Measurements from ENCODE around the gene P2RX3. TPM values are rescaled to one million over a fixed set of nuclear protein-coding genes. Genes with fewer than 3 reads are reported as not detected.

Gene P2RX3
- polyA plus RNA-seq, 2 donors = not detected

- Histone ChIP-seq H3K27me3 (ENCODE audit: control insufficient read depth in 1 of 2, insufficient read depth in 2 of 2, low read length in 2 of 2) (no peaks in the 10 kb centered on the region), H3K27ac (ENCODE audit: low read depth in 2 of 2, low read length in 1 of 2) (no peak overlapping the region), H3K4me1 (ENCODE audit: control insufficient read depth in 2 of 2, insufficient read depth in 2 of 2, low read length in 1 of 2) (peaks cover 0 to 4% of the 10 kb centered on the region in 2 donors), H3K4me3 (ENCODE audit: low read depth in 1 of 2, low read length in 2 of 2) (no peak overlapping the region), H3K36me3 (ENCODE audit: control insufficient read depth in 2 of 2, insufficient read depth in 2 of 2, low read length in 1 of 2) (peaks cover under 1 to 34% of the 10 kb centered on the region in 2 donors), H3K9me3 (ENCODE audit: control insufficient read depth in 2 of 2, insufficient read depth in 1 of 2, low read depth in 1 of 2, low read length in 1 of 2) (no peaks in the 10 kb centered on the region)
- 95 to 96% methylated on average over 18 of the region's 18 CpGs for WGBS, 2 donors
Measured at GRCh38 chr11:57409321-57410100, 71.4 kb downstream of the P2RX3 start.

GRCh38 chr11:57410287-57410686 is 72.1 kb downstream of the P2RX3 start:
- Histone ChIP-seq H3K4me1 (ENCODE audit: control insufficient read depth in 2 of 2, insufficient read depth in 2 of 2, low read length in 1 of 2) (peaks cover 0 to 4% of the 10 kb centered on the region in 2 donors), H3K9me3 (ENCODE audit: control insufficient read depth in 2 of 2, insufficient read depth in 1 of 2, low read depth in 1 of 2, low read length in 1 of 2) (no peaks in the 10 kb centered on the region), H3K4me3 (ENCODE audit: low read depth in 1 of 2, low read length in 2 of 2) (no peak overlapping the region), H3K36me3 (ENCODE audit: control insufficient read depth in 2 of 2, insufficient read depth in 2 of 2, low read length in 1 of 2) (peaks cover 8 to 41% of the 10 kb centered on the region in 2 donors), H3K27me3 (ENCODE audit: control insufficient read depth in 1 of 2, insufficient read depth in 2 of 2, low read length in 2 of 2) (no peaks in the 10 kb centered on the region), H3K27ac (ENCODE audit: low read depth in 2 of 2, low read length in 1 of 2) (no peak overlapping the region)

- Histone ChIP-seq H3K4me1 (ENCODE audit: control insufficient read depth in 2 of 2, insufficient read depth in 2 of 2, low read length in 1 of 2) (no peaks in the 10 kb centered on the region), H3K27ac (ENCODE audit: low read depth in 2 of 2, low read length in 1 of 2) (no peak overlapping the region), H3K36me3 (ENCODE audit: control insufficient read depth in 2 of 2, insufficient read depth in 2 of 2, low read length in 1 of 2) (peaks cover 16 to 46% of the 10 kb centered on the region in 2 donors), H3K4me3 (ENCODE audit: low read depth in 1 of 2, low read length in 2 of 2) (no peak overlapping the region), H3K9me3 (ENCODE audit: control insufficient read depth in 2 of 2, insufficient read depth in 1 of 2, low read depth in 1 of 2, low read length in 1 of 2) (no peaks in the 10 kb centered on the region), H3K27me3 (ENCODE audit: control insufficient read depth in 1 of 2, insufficient read depth in 2 of 2, low read length in 2 of 2) (no peaks in the 10 kb centered on the region)
- WGBS, 2 donors = 87 to 88% methylated on average over 4 of the region's 4 CpGs
Measured at GRCh38 chr11:57413681-57414080, 75.5 kb downstream of the P2RX3 start.

GRCh38 chr11:57414612-57415212 is 76.6 kb downstream of the P2RX3 start:
- Histone ChIP-seq H3K27ac (ENCODE audit: low read depth in 2 of 2, low read length in 1 of 2) (no peak overlapping the region), H3K27me3 (ENCODE audit: control insufficient read depth in 1 of 2, insufficient read depth in 2 of 2, low read length in 2 of 2) (no peaks in the 10 kb centered on the region), H3K4me1 (ENCODE audit: control insufficient read depth in 2 of 2, insufficient read depth in 2 of 2, low read length in 1 of 2) (no peaks in the 10 kb centered on the region), H3K36me3 (ENCODE audit: control insufficient read depth in 2 of 2, insufficient read depth in 2 of 2, low read length in 1 of 2) (peaks cover 16 to 37% of the 10 kb centered on the region in 2 donors), H3K9me3 (ENCODE audit: control insufficient read depth in 2 of 2, insufficient read depth in 1 of 2, low read depth in 1 of 2, low read length in 1 of 2) (no peaks in the 10 kb centered on the region), H3K4me3 (ENCODE audit: low read depth in 1 of 2, low read length in 2 of 2) (no peak overlapping the region)
- 94 to 95% methylated on average over 11 of the region's 11 CpGs for WGBS, 2 donors

- Histone ChIP-seq H3K9me3 (ENCODE audit: control insufficient read depth in 2 of 2, insufficient read depth in 1 of 2, low read depth in 1 of 2, low read length in 1 of 2) (no peaks in the 10 kb centered on the region), H3K27ac (ENCODE audit: low read depth in 2 of 2, low read length in 1 of 2) (no peak overlapping the region), H3K4me3 (ENCODE audit: low read depth in 1 of 2, low read length in 2 of 2) (no peak overlapping the region), H3K4me1 (ENCODE audit: control insufficient read depth in 2 of 2, insufficient read depth in 2 of 2, low read length in 1 of 2) (no peaks in the 10 kb centered on the region), H3K27me3 (ENCODE audit: control insufficient read depth in 1 of 2, insufficient read depth in 2 of 2, low read length in 2 of 2) (no peaks in the 10 kb centered on the region), H3K36me3 (ENCODE audit: control insufficient read depth in 2 of 2, insufficient read depth in 2 of 2, low read length in 1 of 2) (peaks cover 18 to 35% of the 10 kb centered on the region in 2 donors)
- WGBS, 2 donors = 88 to 92% methylated on average over 3 of the region's 3 CpGs
Measured at GRCh38 chr11:57416436-57416835, 78.3 kb downstream of the P2RX3 start.

GRCh38 chr11:57417056-57417455 is 78.9 kb downstream of the P2RX3 start:
- H3K27me3 ChIP-seq (ENCODE audit: control insufficient read depth in 1 of 2, insufficient read depth in 2 of 2, low read length in 2 of 2) = no peaks in the 10 kb centered on the region
- WGBS, 2 donors = 58 to 60% methylated on average over 4 of the region's 4 CpGs
- H3K36me3 ChIP-seq (ENCODE audit: control insufficient read depth in 2 of 2, insufficient read depth in 2 of 2, low read length in 1 of 2) = peaks cover 18 to 35% of the 10 kb centered on the region in 2 donors
- H3K27ac ChIP-seq (ENCODE audit: low read depth in 2 of 2, low read length in 1 of 2) = no peak overlapping the region
- H3K4me3 ChIP-seq (ENCODE audit: low read depth in 1 of 2, low read length in 2 of 2) = no peak overlapping the region
- H3K4me1 ChIP-seq (ENCODE audit: control insufficient read depth in 2 of 2, insufficient read depth in 2 of 2, low read length in 1 of 2) = no peaks in the 10 kb centered on the region
- no peaks in the 10 kb centered on the region for H3K9me3 ChIP-seq (ENCODE audit: control insufficient read depth in 2 of 2, insufficient read depth in 1 of 2, low read depth in 1 of 2, low read length in 1 of 2)

GRCh38 chr11:57418131-57418530 is 80.0 kb downstream of the P2RX3 start:
- peaks cover 18 to 35% of the 10 kb centered on the region in 2 donors for H3K36me3 ChIP-seq (ENCODE audit: control insufficient read depth in 2 of 2, insufficient read depth in 2 of 2, low read length in 1 of 2)
- no peak overlapping the region for H3K4me3 ChIP-seq (ENCODE audit: low read depth in 1 of 2, low read length in 2 of 2)
- H3K9me3 ChIP-seq (ENCODE audit: control insufficient read depth in 2 of 2, insufficient read depth in 1 of 2, low read depth in 1 of 2, low read length in 1 of 2) = no peaks in the 10 kb centered on the region
- no peaks in the 10 kb centered on the region for H3K27me3 ChIP-seq (ENCODE audit: control insufficient read depth in 1 of 2, insufficient read depth in 2 of 2, low read length in 2 of 2)
- H3K27ac ChIP-seq (ENCODE audit: low read depth in 2 of 2, low read length in 1 of 2) = no peak overlapping the region
- peaks cover 0 to 2% of the 10 kb centered on the region in 2 donors for H3K4me1 ChIP-seq (ENCODE audit: control insufficient read depth in 2 of 2, insufficient read depth in 2 of 2, low read length in 1 of 2)

- Histone ChIP-seq H3K36me3 (ENCODE audit: control insufficient read depth in 2 of 2, insufficient read depth in 2 of 2, low read length in 1 of 2) (peaks cover 18 to 29% of the 10 kb centered on the region in 2 donors), H3K27me3 (ENCODE audit: control insufficient read depth in 1 of 2, insufficient read depth in 2 of 2, low read length in 2 of 2) (no peaks in the 10 kb centered on the region)
- 85 to 90% methylated on average over 3 of the region's 3 CpGs for WGBS, 2 donors
Measured at GRCh38 chr11:57419146-57419545, 81.0 kb downstream of the P2RX3 start.

GRCh38 chr11:57421066-57421465 is 82.9 kb downstream of the P2RX3 start:
- H3K4me1 ChIP-seq (ENCODE audit: control insufficient read depth in 2 of 2, insufficient read depth in 2 of 2, low read length in 1 of 2) = peaks cover 0 to 21% of the 10 kb centered on the region in 2 donors
- no peaks in the 10 kb centered on the region for H3K27me3 ChIP-seq (ENCODE audit: control insufficient read depth in 1 of 2, insufficient read depth in 2 of 2, low read length in 2 of 2)
- H3K27ac ChIP-seq (ENCODE audit: low read depth in 2 of 2, low read length in 1 of 2) = no peak overlapping the region
- no peaks in the 10 kb centered on the region for H3K9me3 ChIP-seq (ENCODE audit: control insufficient read depth in 2 of 2, insufficient read depth in 1 of 2, low read depth in 1 of 2, low read length in 1 of 2)
- 94 to 98% methylated on average over 4 of the region's 4 CpGs for WGBS, 2 donors
- H3K4me3 ChIP-seq (ENCODE audit: low read depth in 1 of 2, low read length in 2 of 2) = no peak overlapping the region
- peaks cover 8 to 19% of the 10 kb centered on the region in 2 donors for H3K36me3 ChIP-seq (ENCODE audit: control insufficient read depth in 2 of 2, insufficient read depth in 2 of 2, low read length in 1 of 2)

More at GRCh38 chr11:57419146-57419545, 81.0 kb downstream of the P2RX3 start:
- Histone ChIP-seq H3K27ac (ENCODE audit: low read depth in 2 of 2, low read length in 1 of 2) (no peak overlapping the region), H3K9me3 (ENCODE audit: control insufficient read depth in 2 of 2, insufficient read depth in 1 of 2, low read depth in 1 of 2, low read length in 1 of 2) (no peaks in the 10 kb centered on the region), H3K4me3 (ENCODE audit: low read depth in 1 of 2, low read length in 2 of 2) (no peak overlapping the region), H3K4me1 (ENCODE audit: control insufficient read depth in 2 of 2, insufficient read depth in 2 of 2, low read length in 1 of 2) (peaks cover 0 to 5% of the 10 kb centered on the region in 2 donors)

GRCh38 chr11:57421805-57422204 is 83.7 kb downstream of the P2RX3 start:
- Histone ChIP-seq H3K9me3 (ENCODE audit: control insufficient read depth in 2 of 2, insufficient read depth in 1 of 2, low read depth in 1 of 2, low read length in 1 of 2) (no peaks in the 10 kb centered on the region), H3K4me1 (ENCODE audit: control insufficient read depth in 2 of 2, insufficient read depth in 2 of 2, low read length in 1 of 2) (peaks cover 3 to 23% of the 10 kb centered on the region in 2 donors), H3K4me3 (ENCODE audit: low read depth in 1 of 2, low read length in 2 of 2) (no peak overlapping the region), H3K36me3 (ENCODE audit: control insufficient read depth in 2 of 2, insufficient read depth in 2 of 2, low read length in 1 of 2) (peaks cover 7 to 12% of the 10 kb centered on the region in 2 donors), H3K27ac (ENCODE audit: low read depth in 2 of 2, low read length in 1 of 2) (no peak overlapping the region), H3K27me3 (ENCODE audit: control insufficient read depth in 1 of 2, insufficient read depth in 2 of 2, low read length in 2 of 2) (no peaks in the 10 kb centered on the region)

Data from esophagus (tissue), 2 donors.